ENCODE data around the gene CRYBB1. TPM values are rescaled to one million over a fixed set of nuclear protein-coding genes. Genes with fewer than 3 reads are reported as not detected.

CRYBB1 gene
- polyA plus RNA-seq, 4 donors: 0.77 to 1.2 (median 0.86) TPM

DNA sequence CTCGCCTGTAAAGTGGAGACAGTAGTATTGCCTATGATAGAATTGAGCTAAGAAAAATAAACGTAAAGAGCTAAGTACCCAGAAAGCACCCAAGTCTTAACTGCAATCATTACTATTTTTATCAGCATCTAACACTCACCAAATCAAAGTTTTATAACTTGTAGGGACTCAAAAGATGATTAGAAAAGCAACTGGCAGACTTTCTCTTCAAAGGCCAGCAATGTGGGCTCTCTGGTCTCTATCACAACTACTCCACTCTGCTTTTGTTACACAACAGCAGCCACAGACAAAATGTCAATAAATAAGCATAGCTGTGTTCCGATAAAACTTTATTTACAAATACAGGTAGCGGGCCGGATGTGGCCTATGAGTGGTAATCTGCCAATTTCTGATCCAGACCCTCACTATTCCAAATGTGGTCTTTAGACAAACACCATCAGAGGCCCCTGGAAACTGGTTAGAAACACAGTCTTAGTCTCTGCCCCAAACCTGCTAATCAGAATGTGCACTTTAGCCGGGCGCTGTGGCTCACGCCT, 36.1 kb downstream of the CRYBB1 start:
- no peak for DNase-seq (ENCODE audit: low read depth in 4 of 4, low spot score in 3 of 4)

DNA sequence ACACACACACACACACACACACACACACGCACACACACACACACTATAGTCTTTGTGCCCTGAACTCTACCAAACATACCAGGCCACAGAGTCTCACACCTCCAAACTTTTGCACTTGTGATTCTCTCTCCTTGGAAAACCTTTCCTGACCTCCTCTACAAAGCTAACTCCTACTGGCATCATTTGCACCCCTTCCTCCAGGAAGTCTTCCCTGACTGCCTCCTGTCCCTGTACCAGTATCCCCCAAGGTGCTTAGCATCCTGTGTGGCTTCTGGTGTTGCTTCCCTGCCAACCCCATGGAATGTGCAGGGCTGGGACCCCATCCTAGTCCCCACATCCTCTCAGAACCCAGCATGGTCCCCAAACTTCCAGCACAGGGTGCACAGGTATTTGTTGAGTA, 36.8 kb downstream of the CRYBB1 start:
- DNase-seq (ENCODE audit: low read depth in 4 of 4, low spot score in 3 of 4): no peak

DNA sequence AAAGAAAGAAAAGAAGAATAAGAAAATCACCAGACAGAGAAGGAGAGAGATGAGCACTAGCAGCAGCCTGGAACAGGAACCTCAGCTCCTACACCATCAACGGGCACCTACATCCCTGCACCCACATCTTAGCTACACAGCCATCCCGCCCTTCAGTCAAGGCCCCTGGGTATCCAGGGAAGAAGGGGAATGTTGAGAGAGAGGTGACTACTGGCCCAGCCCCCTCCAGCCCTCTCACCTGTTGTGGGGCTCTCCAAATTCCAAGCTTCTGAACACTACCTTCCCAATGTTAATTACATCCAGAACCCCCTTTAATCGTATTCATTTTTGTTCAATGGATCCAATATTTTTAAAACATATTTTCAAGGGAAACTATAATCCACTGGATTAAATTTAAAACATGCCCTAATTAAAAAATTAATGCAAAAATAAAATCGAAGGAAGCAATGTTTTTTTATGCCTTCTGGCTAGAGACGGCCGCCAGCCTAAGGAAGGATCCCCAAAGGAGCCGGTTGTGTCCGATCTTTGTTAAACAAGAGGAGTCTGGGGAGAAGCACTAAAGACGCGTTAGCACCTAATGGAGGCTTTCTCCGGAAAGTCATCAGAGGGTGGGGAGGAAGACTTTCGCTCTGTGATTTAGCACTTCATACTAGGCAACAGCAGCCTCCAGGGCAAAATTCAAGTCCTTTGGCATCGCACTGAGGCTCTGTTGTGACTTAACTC, 37.4 kb downstream of the CRYBB1 start:
- no peak for DNase-seq (ENCODE audit: low read depth in 4 of 4, low spot score in 3 of 4)

DNA sequence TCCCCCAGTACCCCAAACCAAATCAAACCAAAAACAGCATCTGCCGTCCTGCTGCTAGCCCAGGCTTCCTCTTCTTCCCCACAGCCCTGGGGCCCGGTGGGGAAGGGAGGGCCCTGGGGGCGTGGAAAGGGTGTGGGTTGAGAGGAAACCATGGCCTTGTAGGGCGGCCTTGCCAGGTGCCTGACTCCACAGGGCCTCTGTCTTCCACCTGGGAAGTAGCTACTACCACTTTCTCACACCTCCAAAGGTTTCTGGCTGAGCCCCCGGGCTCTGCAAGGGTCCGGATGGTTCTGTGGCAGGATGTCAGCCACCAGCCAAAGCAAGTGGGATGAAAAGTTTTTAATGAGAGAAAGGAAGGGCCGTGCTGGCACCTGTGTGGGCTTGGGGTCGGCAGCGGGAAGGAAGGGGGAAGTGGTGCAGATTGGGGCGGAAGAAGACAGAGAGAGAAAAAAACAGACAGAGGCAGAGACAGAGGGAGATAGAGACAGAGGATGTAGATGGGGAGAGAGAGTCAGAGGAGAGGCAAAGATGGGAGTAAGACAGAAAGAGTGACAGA, 38.4 kb downstream of the CRYBB1 start:
- no peak for DNase-seq (ENCODE audit: low read depth in 4 of 4, low spot score in 3 of 4)

DNA sequence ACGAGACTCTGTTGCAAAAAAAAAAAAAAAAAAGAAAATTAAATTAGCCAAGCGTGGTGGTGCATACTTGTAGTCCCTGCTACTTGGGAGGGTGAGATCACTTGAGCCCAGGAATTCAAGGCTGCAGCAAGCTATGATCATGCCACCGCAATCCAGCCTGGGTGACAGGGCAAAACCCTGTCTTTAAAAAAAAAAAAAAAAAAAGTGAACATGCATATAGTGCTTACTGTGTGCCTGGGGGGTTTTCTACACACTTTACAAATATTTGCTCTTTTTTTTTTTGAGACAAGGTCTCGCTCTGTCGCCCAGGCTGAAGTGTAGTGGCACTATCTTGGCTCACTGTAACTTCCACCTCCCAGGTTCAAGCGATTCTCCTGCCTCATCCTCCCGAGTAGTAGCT, 40.7 kb downstream of the CRYBB1 start:
- DNase-seq (ENCODE audit: low read depth in 4 of 4, low spot score in 3 of 4): no peak

DNA sequence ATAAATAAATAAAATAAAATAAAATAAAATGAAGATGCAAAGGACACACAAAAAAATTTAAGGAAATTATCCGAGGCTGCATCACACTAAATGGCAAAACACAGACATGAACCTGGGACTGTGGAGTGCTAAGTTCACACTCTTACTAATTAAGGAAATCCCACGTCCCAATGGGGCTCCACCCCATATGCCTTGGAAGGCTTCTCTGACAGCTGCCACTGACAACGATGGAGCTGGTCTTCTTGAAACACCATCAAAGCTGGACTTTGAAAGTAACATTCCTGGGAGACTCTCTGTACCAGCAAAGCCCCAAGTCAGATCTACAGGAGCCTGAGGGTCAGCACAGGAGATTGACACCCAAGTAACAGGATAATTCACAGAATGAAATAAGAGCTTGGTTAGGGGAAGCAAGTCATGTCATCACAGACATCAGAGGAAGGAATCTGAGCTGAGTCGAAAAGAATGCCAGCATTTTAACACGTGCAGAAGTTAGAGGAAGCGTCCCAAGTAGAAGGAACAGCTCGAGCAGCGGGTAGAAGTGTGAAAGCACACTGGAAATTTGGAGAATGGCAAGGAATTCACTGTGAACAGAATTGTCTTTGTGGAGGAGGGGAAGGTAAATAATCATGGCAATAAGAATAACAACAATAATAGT, 41.7 kb downstream of the CRYBB1 start:
- no peak for DNase-seq (ENCODE audit: low read depth in 4 of 4, low spot score in 3 of 4)

DNA sequence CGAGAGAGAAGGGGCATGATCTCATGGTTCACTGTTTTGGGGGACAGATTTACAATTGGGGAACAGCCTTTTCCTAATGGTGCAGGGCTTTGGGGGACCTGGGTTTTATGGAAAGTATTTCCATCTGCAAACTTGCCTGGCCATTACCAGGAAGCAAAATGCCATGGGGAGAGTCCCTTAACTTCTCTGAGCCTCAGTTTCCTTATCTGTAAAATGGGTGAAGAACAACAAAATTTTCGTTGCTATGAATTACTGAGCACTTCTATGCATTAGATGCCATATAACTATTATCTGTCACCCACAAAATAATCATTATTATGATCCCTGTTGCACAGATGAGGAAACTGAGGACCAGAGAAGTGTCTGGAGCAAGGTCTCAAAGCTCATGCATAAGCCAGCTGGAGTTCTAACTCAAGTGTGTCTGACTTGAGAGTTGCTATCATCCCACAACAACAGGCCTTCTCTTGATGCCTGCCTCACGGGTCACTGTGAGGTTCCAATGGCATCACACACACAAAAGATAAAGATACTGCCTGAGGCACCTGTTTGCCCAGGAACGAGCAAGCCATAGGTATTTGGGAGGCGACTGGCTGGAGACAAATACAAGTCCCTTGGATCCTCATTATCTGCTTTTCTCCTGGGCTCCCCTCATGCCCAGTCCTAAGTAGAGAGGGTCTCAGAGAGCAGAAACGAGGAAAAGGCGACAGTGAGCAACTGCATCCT, 43.7 kb downstream of the CRYBB1 start:
- no peak for DNase-seq (ENCODE audit: low read depth in 4 of 4, low spot score in 3 of 4)

DNA sequence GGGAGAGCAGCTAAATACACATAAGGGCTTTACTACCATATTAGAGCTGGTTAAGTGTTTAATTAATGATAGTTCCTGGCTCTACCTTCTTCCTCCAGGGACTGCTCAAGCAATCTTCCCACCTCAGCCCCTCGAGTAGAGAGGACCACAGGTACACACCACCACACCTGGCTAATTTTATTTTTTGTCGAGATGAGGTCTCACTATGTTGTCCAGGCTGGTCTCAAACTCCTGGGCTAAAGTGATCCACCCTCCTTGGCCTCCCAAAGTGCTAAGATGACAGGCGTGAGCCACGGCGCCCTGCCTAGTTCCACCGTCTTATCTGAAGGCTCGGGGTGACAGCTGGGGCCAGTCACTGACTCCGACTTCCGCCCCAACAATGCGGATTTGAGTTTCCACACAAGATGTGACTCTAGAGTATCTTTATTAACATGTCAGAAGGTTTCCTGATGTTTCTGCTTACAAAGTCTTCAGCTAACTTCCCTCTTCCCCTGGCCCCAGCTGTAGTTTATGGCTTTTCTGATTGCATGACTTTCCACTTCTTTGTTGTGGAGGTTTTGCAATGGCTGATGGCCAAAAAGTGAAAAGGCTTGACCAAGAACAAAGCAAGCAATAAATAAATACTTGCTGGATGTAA, 44.7 kb downstream of the CRYBB1 start:
- peak in 3 of 4 donors; percentile 69 to 78 (median 75) for DNase-seq (ENCODE audit: low read depth in 4 of 4, low spot score in 3 of 4)

DNA sequence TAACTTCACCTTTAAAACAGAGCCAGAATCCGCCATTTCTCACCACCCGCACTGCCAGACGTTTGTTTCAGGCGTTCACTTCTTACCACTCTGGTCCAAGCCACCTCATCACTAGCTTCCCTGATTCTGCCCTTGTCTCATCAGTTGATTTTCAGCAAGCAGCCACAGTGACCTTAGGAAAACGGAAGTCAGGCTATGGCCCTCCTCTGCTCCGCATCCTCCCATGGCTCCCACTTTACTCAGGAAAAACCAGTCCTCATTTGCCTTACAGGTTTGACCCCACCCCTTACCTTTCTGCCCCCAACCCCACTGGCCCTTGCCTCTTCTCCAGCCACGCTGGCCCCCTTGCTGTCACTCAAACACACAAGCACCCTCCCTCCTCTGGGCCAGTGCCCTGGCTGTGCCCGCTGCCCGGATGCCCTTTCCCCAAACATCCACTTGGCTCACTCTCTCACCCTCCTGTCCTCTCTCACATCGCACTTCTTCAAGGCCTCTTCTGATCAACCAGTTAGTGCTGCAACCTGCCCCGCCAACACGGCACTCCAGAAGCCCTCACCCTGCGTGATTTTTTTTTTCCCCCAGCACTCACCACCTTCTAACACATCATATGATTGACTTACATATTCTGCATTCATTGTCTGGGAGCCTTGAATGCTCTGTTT, 46.8 kb downstream of the CRYBB1 start:
- no peak for DNase-seq (ENCODE audit: low read depth in 4 of 4, low spot score in 3 of 4)

DNA sequence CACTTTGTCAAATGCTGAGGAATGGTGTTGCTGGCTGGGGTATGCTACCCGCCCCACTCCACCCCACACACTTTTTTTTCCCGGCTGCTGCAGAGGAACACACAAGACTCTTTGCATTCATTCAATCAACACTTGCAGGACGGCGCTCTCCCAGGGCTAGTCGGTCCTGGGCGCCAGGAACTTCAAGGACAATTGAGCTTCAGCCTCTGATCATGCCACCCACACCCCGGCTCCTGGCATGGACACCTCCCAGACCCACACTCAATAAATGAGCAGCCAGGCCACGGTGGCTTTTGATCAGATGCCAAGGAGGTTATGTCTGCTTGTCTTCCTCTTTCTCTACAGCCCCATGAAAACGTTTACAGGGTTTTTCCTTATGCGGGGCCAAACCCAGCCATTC, 47.7 kb downstream of the CRYBB1 start:
- no peak for DNase-seq (ENCODE audit: low read depth in 4 of 4, low spot score in 3 of 4)

DNA sequence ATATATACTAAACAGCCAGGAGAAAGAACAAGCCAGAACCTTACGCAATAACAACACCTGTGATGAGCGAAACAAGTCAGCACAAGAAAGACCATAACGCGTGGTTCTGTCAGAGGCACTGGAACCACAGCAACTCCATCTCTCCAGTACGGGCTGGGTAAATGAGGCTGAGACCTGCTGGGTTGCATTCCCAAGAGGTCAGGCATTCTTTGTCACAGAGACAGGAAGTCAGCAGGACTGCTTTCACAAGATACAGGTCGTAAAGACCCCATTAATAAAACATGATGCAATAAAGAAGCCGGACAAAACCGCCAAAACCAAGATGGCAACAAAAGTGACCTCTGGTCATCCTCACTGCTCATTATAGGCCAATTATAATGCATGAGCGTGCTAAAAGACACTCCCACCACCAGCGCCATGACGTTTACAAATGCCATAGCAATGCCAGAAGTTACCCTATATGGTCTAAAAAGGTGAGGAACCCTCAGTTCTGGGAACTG, 49.6 kb downstream of the CRYBB1 start:
- DNase-seq (ENCODE audit: low read depth in 4 of 4, low spot score in 3 of 4): no peak

DNA sequence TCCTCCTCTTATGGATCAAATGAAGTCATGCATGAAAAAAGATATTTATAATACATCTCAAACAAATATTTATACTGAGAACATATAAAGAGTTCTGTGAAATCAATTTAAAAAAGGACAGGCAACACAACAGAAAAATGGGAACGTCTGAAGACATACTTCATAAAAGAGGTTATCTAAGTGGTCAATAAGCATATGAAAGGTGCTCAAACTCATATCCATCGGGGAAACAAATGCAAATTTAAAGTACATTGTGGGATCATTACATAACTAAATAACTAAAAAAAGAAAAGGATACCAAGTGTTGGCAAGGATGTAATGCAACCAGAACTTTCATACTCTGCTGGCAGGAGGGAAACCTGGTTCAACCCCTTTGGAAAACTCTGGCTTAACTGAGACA, 50.2 kb downstream of the CRYBB1 start:
- no peak for DNase-seq (ENCODE audit: low read depth in 4 of 4, low spot score in 3 of 4)

DNA sequence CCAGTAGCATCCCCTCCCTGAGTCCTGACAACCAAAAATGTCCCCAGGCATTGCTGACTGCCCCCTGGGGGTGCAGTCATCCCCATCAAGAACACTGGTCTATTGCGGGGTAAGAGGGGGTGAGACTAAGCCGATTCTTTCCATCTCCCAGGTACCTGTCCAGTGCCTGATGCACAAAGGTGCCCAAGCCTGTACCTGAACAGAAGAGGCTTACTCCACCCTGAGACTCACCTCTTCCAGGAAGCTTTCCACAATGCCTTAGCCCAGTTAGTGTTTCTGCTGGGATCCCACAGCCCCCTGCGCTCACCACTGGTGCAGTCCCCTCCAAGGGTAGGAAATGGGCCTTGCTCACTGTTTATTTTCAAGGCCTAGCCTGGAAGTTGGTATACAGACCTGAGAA, 50.8 kb downstream of the CRYBB1 start:
- DNase-seq (ENCODE audit: low read depth in 4 of 4, low spot score in 3 of 4): no peak

DNA sequence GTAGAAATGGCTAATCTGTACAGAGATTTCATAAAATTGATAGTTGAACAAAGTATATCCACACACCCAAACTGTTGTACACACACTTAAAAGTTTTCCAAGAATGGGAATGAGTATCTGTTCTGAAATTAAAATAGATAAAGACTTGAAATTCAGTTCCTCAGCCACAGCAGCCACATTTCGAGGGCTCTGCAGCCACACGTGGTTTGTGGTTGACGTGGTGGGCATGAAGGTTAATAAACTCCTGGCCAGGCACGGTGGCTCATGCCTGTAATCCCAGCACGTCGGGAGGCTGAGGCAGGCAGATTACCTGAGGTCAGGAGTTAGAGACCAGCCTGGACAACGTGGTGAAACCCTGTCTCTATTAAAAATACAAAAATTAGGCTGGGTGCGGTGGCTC, 51.9 kb downstream of the CRYBB1 start:
- DNase-seq (ENCODE audit: low read depth in 4 of 4, low spot score in 3 of 4): no peak

DNA sequence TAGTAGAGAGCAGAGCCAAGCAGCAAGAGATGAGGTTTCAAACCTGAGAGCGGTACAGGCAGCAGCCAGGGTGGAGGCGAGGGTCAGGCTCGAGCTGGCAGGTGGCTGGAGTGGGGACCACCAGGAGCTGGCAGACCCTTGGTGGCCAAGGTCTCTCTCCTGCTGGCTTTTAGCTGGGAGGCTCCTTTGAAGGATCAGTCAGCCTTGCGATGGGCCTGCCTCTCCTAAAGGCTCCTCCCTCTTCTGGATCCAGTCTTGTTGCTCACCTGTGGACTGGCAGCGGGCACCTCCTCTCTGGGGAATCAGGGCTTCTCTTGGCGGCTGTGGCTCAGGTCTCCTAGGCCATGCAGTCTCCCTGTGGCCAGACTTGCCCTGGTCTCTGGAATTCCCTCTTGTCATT, 52.6 kb downstream of the CRYBB1 start:
- no peak for DNase-seq (ENCODE audit: low read depth in 4 of 4, low spot score in 3 of 4)

DNA sequence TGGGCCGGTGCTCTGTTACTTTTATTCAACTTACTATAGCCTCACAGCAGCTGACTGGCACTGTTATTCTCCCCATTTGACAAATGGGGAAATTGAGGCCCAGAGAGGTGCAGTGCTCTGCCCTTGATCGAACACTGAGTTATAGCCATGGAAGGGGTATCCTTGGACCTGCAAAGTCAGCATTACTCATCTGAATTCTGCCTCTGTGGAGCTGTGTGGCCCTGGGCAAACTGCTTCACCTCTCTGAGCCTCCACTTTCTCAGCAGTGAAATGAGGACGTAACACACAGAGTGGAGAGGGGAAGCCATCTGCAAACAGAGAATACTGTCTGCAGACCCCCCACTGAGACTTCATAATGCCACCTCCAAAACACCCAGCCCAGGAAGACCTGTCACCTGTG, 53.2 kb downstream of the CRYBB1 start:
- DNase-seq (ENCODE audit: low read depth in 4 of 4, low spot score in 3 of 4): no peak

DNA sequence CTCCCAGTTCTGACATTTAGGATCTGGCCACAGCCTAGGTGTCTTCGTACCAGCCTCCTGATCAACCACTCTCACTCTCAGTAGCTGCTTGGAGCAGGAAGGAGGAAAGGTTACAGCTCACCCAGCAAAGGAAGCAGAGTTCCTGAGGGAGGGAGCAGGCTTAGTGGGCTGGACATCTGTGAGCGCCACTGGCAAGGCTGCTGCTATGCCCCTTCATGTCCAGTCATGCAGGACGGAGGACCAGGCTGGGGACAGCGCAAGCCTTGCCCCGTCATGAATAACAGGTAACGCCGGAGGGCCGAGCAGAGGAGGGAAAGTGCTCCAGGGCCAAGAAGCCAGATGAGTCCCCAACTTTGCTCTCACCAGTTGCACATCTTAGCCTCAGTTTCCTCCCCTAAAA, 53.6 kb downstream of the CRYBB1 start:
- DNase-seq (ENCODE audit: low read depth in 4 of 4, low spot score in 3 of 4): no peak

DNA sequence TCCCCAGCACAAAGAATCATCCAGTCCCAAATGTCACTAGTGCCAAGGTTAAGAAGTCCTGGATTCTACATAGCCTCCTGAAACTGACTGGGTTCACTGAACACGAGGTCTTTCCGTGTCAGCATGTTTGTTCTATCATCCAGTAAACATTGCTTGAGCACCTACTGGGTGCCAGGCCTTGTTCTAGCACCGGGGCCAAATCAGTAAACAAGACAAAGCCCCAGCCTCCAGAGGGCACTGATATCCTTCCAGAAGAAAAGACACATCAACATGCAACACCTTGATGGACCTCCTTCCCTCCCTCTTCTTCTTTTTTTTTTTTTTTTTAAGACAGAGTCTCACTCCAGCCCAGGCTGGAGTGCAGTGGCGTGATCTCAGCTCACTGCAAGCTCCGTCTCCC, 54.8 kb downstream of the CRYBB1 start:
- DNase-seq (ENCODE audit: low read depth in 4 of 4, low spot score in 3 of 4): no peak

DNA sequence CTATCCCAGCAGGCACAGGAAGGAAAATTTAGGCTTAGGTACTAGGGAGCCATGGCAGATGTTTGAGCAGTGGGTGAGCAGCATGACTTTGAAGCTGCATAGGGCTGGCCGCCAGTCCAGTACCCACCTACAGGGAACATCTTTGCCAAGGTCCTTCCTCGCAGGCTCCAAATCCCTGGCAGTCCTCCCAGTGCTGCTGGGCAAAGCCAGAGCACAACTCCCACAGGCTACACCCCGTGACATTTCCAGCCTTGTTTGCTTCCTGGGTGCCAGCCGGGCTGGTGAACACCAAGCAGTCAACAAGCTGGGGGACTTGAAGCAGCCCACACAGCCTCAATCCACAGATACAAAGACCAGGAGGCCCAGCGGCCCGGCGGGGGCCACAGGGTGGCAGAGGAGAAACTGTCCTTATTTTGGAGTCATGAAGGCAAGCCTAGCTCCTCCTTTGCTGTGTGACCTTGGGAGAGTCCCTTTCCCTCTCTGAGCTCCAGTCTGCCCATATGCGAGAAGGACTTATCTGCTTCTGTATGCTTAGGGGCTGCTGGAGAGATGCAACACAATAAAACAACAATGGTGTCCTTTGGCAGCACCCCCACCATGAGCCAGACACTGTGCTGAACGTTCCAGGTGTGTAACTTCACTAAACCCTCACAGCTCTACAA, 55.9 kb downstream of the CRYBB1 start:
- DNase-seq (ENCODE audit: low read depth in 4 of 4, low spot score in 3 of 4): no peak

Measured in right renal pelvis (tissue), 4 donors.